ENCODE results near the gene PRRT4.

Gene PRRT4

GRCh38 chr7:128361411-128362379, at the start of gene PRRT4:
TSS of gene PRRT4 (minus strand) at chr7:128361690.
- DNase-seq: peak; percentile 37 to 55

- no peak for DNase-seq
Observed at GRCh38 chr7:128410451-128410753, 48.9 kb upstream of the PRRT4 start.

GRCh38 chr7:128409596-128410450, 48.3 kb upstream of the PRRT4 start, which contains the start of gene IMPDH1:
TSS of gene IMPDH1 (minus strand) at chr7:128409982. CDS start at chr7:128409901, 81 bp downstream.
- DNase-seq: peak; percentile 89 to 94

GRCh38 chr7:128408709-128409595, 47.5 kb upstream of the PRRT4 start:
- no peak for DNase-seq

GRCh38 chr7:128407751-128408708, 46.5 kb upstream of the PRRT4 start:
- DNase-seq: no peak

GRCh38 chr7:128407233-128407589, 45.7 kb upstream of the PRRT4 start:
- DNase-seq: no peak

- no peak for DNase-seq
Observed at GRCh38 chr7:128406314-128407232, 45.1 kb upstream of the PRRT4 start.

- peak; percentile 53 to 68 for DNase-seq
Observed at GRCh38 chr7:128405471-128406313, 44.2 kb upstream of the PRRT4 start.

- DNase-seq: no peak
Observed at GRCh38 chr7:128404886-128405470, 43.5 kb upstream of the PRRT4 start.

- no peak for DNase-seq
Observed at GRCh38 chr7:128404143-128404681, 42.7 kb upstream of the PRRT4 start.

GRCh38 chr7:128403676-128404075, 42.2 kb upstream of the PRRT4 start:
- no peak for DNase-seq

GRCh38 chr7:128402356-128402755, 40.9 kb upstream of the PRRT4 start:
- no peak for DNase-seq

- no peak for DNase-seq
Observed at GRCh38 chr7:128400566-128400965, 39.1 kb upstream of the PRRT4 start.

GRCh38 chr7:128399991-128400390, 38.5 kb upstream of the PRRT4 start:
- no peak for DNase-seq

GRCh38 chr7:128398841-128399135, 37.3 kb upstream of the PRRT4 start:
- DNase-seq: no peak

GRCh38 chr7:128398016-128398840, 36.7 kb upstream of the PRRT4 start:
- peak; percentile 59 to 60 for DNase-seq

GRCh38 chr7:128396357-128396756, 34.9 kb upstream of the PRRT4 start:
- no peak for DNase-seq

GRCh38 chr7:128395748-128396147, 34.3 kb upstream of the PRRT4 start:
- no peak for DNase-seq

Measured in stimulated activated CD4-positive, alpha-beta T cell treated with anti-CD3 and anti-CD28 coated beads, Interleukin-2, amount 100 ng/mL, for 24 hours (primary cell).